HepG2 (cell line): ENCODE results near the gene C2CD3. TPM values are rescaled to one million over a fixed set of nuclear protein-coding genes. Genes with fewer than 3 reads are reported as not detected.

Experiments used
- ATAC-seq: fragments of 200-7000 bp; cut with Tn5 transposase; 3 replicates; pipeline ENCODE4 v1.9.1; 2020; ENCODE audit warnings: mild to moderate bottlenecking, moderate library complexity
- BruUV-seq: library from RNA; stranded (reverse); fragments of 400-500 nt; replicated peaks from 2 replicates; lab custom pipeline; 2021; lab: Mats Ljungman, UMichigan
- CTCF ChIA-PET: fragments of 300-600 bp; formaldehyde crosslinking; extraction: SDS; loops from one replicate; lab custom pipeline; 2021; ENCODE audit warnings: low total read pairs, inconsistent platforms, low intra/inter-chr PET ratio; lab: Yijun Ruan, JAX
- POLR2A ChIA-PET: fragments of 350-600 bp; sonication (Branson Sonifier 250); formaldehyde crosslinking; loops from one replicate; lab custom pipeline; 2020; ENCODE audit warnings: antibody characterized with exemption, inconsistent platforms; lab: Yijun Ruan, JAX
- DNase-seq: peaks from one replicate; pipeline ENCODE4 v3.0.0-alpha.2; 2015; ENCODE audit warnings: low spot score
- FAIRE-seq: peaks from 3 replicates; lab custom pipeline; 2011; peaks lifted over from hg19 to GRCh38; lab: Jason Lieb, UNC
- H2AFZ ChIP-seq: one replicate; pipeline ENCODE4 v1.6.1; 2011; ENCODE audit warnings: low read length, inconsistent platforms
- H3K27ac ChIP-seq: fragments of 300-600 bp; 3 replicates; pipeline ENCODE4 v1.8.0; 2011; ENCODE audit warnings: mixed run types, mild to moderate bottlenecking, mixed read lengths, low read length, inconsistent platforms; ENCODE audit not compliant: insufficient read depth; ENCODE audit errors: extremely low read length
- H3K27me3 ChIP-seq, 2 experiments: fragments of 200-600 bp in 1 of 2; 2 replicates in 1 of 2; 3 replicates in 1 of 2; pipeline versions ENCODE4 v1.6.0 to v1.8.0; 2011; ENCODE audit warnings: low read length in 2 of 2, mild to moderate bottlenecking in 2 of 2, moderate library complexity in 2 of 2, inconsistent platforms in 1 of 2; ENCODE audit not compliant: insufficient read depth in 2 of 2, control insufficient read depth in 1 of 2
- H3K36me3 ChIP-seq, 2 experiments: fragments of 200-600 bp in 1 of 2; replicated peaks in 1 of 2; 2 replicates in 1 of 2; 3 replicates in 1 of 2; pipeline versions ENCODE4 v1.5.1 to v1.8.0; 2011; ENCODE audit warnings: low read length in 2 of 2, inconsistent platforms in 1 of 2; ENCODE audit not compliant: insufficient read depth in 2 of 2, control insufficient read depth in 1 of 2
- H3K4me1 ChIP-seq: 2 replicates; pipeline ENCODE4 v1.5.1; 2012; ENCODE audit warnings: low read length, inconsistent platforms; ENCODE audit not compliant: insufficient read depth
- H3K4me2 ChIP-seq: 2 replicates; pipeline ENCODE4 v1.6.0; 2011; ENCODE audit warnings: low read depth, low read length, inconsistent platforms
- H3K4me3 ChIP-seq, 3 experiments: fragments of 200-600 bp in 1 of 3; sonication (generic), shearing (Covaris generic) in 1 of 3; replicated peaks in 1 of 3; 2 replicates each; pipeline ENCODE4 v1.5.1; 2011 to 2016; ENCODE audit warnings: low read length in 3 of 3, inconsistent platforms in 2 of 3, low read depth in 2 of 3, mild to moderate bottlenecking in 2 of 3, control low read depth in 1 of 3, mixed read lengths in 1 of 3; ENCODE audit not compliant: insufficient read depth in 1 of 3
- H3K79me2 ChIP-seq: one replicate; pipeline ENCODE4 v1.6.1; 2011; ENCODE audit warnings: low read length, inconsistent platforms; ENCODE audit not compliant: insufficient read depth
- H3K9ac ChIP-seq: 2 replicates; pipeline ENCODE4 v1.6.0; 2011; ENCODE audit warnings: mild to moderate bottlenecking, low read depth, low read length, inconsistent platforms; ENCODE audit not compliant: insufficient read depth
- H3K9me3 ChIP-seq: 2 replicates; pipeline ENCODE4 v1.5.1; 2012; ENCODE audit warnings: mild to moderate bottlenecking, low read length
- H4K20me1 ChIP-seq: 2 replicates; pipeline ENCODE4 v1.6.0; 2011; ENCODE audit warnings: inconsistent platforms, mild to moderate bottlenecking, low read length, moderate library complexity; ENCODE audit not compliant: insufficient read depth
- ATF7 ChIP-seq, 2 experiments: fragments of 450-650 bp in 1 of 2; sonication (generic) in 1 of 2; formaldehyde crosslinking in 1 of 2; IDR thresholded peaks; 2 replicates each; pipeline versions ENCODE4 v1.4.0 to v1.6.1; 2016 to 2020; ENCODE audit warnings: antibody characterized with exemption in 1 of 2, mild to moderate bottlenecking in 1 of 2, missing genetic modification reagents in 1 of 2
- EP300 ChIP-seq, 3 experiments: sonication (generic) in 1 of 3; formaldehyde crosslinking in 1 of 3; IDR thresholded peaks; 2 replicates each; pipeline versions ENCODE4 v1.5.1 to v1.6.1; 2011 to 2020; ENCODE audit warnings: low read depth in 2 of 3, low read length in 2 of 3, borderline replicate concordance in 1 of 3, improper control_type of control experiment in 1 of 3, mild to moderate bottlenecking in 1 of 3, missing genetic modification reagents in 1 of 3, moderate library complexity in 1 of 3
- FOXM1 ChIP-seq: sonication (generic); formaldehyde crosslinking; IDR thresholded peaks from 2 replicates; pipeline ENCODE4 v1.5.0; 2020; ENCODE audit warnings: missing genetic modification reagents
- LRRFIP1 ChIP-seq: sonication (generic); formaldehyde crosslinking; conservative IDR thresholded peaks from 2 replicates; pipeline ENCODE4 v1.4.0; 2020; ENCODE audit warnings: missing genetic modification reagents
- PAWR ChIP-seq: sonication (generic); formaldehyde crosslinking; IDR thresholded peaks from 2 replicates; pipeline ENCODE4 v1.4.0; 2020; ENCODE audit warnings: missing genetic modification reagents, mild to moderate bottlenecking, borderline replicate concordance
- RARG ChIP-seq: sonication (generic); formaldehyde crosslinking; IDR thresholded peaks from 2 replicates; pipeline ENCODE4 v1.4.0; 2020; ENCODE audit warnings: low read depth, mild to moderate bottlenecking, missing genetic modification reagents
- YEATS2 ChIP-seq: sonication (generic); formaldehyde crosslinking; IDR thresholded peaks from 2 replicates; pipeline ENCODE4 v1.4.0; 2020; ENCODE audit warnings: missing genetic modification reagents, borderline replicate concordance
- ZBTB42 ChIP-seq: sonication (generic); formaldehyde crosslinking; IDR thresholded peaks from 2 replicates; pipeline ENCODE4 v1.5.0; 2020; ENCODE audit warnings: mild to moderate bottlenecking, missing genetic modification reagents
- ZFYVE20 ChIP-seq: sonication (generic); formaldehyde crosslinking; IDR thresholded peaks from 2 replicates; pipeline ENCODE4 v1.8.0; 2023; ENCODE audit warnings: low read depth, mild to moderate bottlenecking, moderate library complexity, missing genetic modification reagents, borderline replicate concordance
- ZMAT3 ChIP-seq: sonication (generic); formaldehyde crosslinking; conservative IDR thresholded peaks from 2 replicates; pipeline ENCODE4 v1.7.0; 2021; ENCODE audit warnings: missing genetic modification reagents
- ZZZ3 ChIP-seq: sonication (generic); formaldehyde crosslinking; IDR thresholded peaks from 2 replicates; pipeline ENCODE4 v1.4.0; 2020; ENCODE audit warnings: missing genetic modification reagents, mild to moderate bottlenecking, borderline replicate concordance
- WGBS: methylation state at CpG from one replicate; pipeline ENCODE4 v1.1.6; 2017; ENCODE audit warnings: low lambda C conversion rate; 5-methylcytosine and 5-hydroxymethylcytosine counted together
- in situ Hi-C: cut with HindIII; loops from 2 replicates; pipeline ENCODE4 v1.10.0; 2017; ENCODE audit warnings: low pct_unique_long_range_greater_than_20kb; ENCODE audit not compliant: extremely low pct_ligation_motif_present
- intact Hi-C: fragments of 100-400 bp; cut with micrococcal nuclease; formaldehyde crosslinking; loops from one replicate; pipeline ENCODE4 v1.10.0; 2022; ENCODE audit not compliant: unreplicated experiment
- polyA plus RNA-seq, 8 experiments: library from polyadenylated mRNA; depleted of rRNA in 3 of 8; stranded (reverse) in 7 of 8; unstranded in 1 of 8; fragments of >200 nt; fragmentation: Illumina TruSeq in 4 of 8; extraction: Trizol in 4 of 8; gene quantifications; 2 replicates each; pipeline versions ENCODE4 v1.2.1 to v1.2.3, GENCODE V29; 2011 to 2016; ENCODE audit warnings: low read depth in 4 of 8, missing spikeins in 1 of 8, mixed read lengths in 1 of 8; ENCODE audit not compliant: insufficient read depth in 1 of 8
- total RNA-seq, 5 experiments: library from RNA; depleted of rRNA; stranded (reverse); fragments of >200 nt; fragmentation: Illumina TruSeq; extraction: Trizol; gene quantifications; 2 replicates each; pipeline ENCODE4 v1.2.3, GENCODE V29; 2016; ENCODE audit warnings: low read depth in 1 of 5
- TF ChIP-seq, protein P1 (sequence below): sonication (generic); formaldehyde crosslinking; IDR thresholded peaks from 2 replicates; pipeline ENCODE4 v1.9.0; 2022; ENCODE audit warnings: low read depth, missing genetic modification reagents
- TF ChIP-seq, protein P2 (sequence below), 2 experiments: sonication (generic) in 1 of 2; formaldehyde crosslinking in 1 of 2; IDR thresholded peaks; 2 replicates each; pipeline versions ENCODE4 v1.6.1 to v1.9.0; 2014 to 2022; ENCODE audit warnings: antibody characterized with exemption in 1 of 2, borderline replicate concordance in 1 of 2, inconsistent platforms in 1 of 2, low read depth in 1 of 2, missing genetic modification reagents in 1 of 2

C2CD3 gene
- total and polyA plus RNA-seq, 2 of the 13 experiments (the other 11 are each of a cell fraction or from before 2014, with no cell fraction given): 5.5 to 6.4 TPM

DNA sequence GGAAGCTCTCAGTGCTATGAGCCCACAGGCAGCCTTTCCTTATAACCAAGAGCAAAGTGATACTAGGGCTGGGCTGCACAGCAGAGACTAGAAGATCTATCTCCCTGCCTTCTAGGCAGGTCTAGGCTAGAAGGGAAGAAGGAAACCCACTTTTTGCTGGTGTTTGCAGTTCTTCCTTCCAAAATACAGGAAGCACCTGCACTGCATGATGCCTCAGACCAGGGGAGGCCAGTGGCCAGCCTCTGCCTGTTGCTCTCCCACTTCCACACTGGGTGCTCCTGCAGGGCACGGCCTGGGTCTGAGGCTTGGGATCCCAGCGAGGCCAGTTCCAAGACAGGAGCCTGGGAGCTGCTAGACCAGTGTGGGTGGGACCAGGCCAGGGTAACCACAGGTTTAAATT lies 155.9 kb downstream of the C2CD3 start:
- ChIA-PET CTCF (no interaction called here), POLR2A (interaction anchor here (0.7 kb wide), 1 partner anchor 12 kb away, joined by 3 read pairs; no protein-coding TSS in a partner anchor)
- Histone ChIP-seq H3K4me1 (peaks cover 32% of the 10 kb centered on the region), H3K4me2 (no peak overlapping the region), H3K9ac (no peak overlapping the region), H3K27me3 (no peaks in the 10 kb centered on the region), H3K27ac (no peak overlapping the region), H4K20me1 (no peaks in the 10 kb centered on the region), H3K4me3 (no peak overlapping the region), H3K9me3 (no peaks in the 10 kb centered on the region), H3K36me3 (no peaks in the 10 kb centered on the region; a peak in 1 of 5 replicates), H2AFZ (no peak overlapping the region), H3K79me2 (no peaks in the 10 kb centered on the region)
- BruUV-seq: no TSS peak
- no peak for ATAC-seq
- DNase-seq: no peak
- intact Hi-C loops (no loop called here), in situ Hi-C loops (no loop called here)
- FAIRE-seq: no peak
- WGBS: no CpG with 5 or more reads among the region's 2 CpGs
- TF ChIP-seq ZZZ3 (CRISPR knock-in tag) (no peak), YEATS2 (CRISPR knock-in tag) (no peak), LRRFIP1 (CRISPR knock-in tag) (no peak), PAWR (CRISPR knock-in tag) (no peak), RARG (CRISPR knock-in tag) (no peak), ZFYVE20 (CRISPR knock-in tag) (no peak), EP300 (IDR thresholded peaks at IDR 0.05; ENCODE audit: low read depth in 2 of 2, low read length in 2 of 2) (no peak), EP300 (CRISPR knock-in tag; IDR thresholded peaks at IDR 0.05; ENCODE audit: borderline replicate concordance) (no peak), FOXM1 (CRISPR knock-in tag) (no peak), ZMAT3 (CRISPR knock-in tag) (no peak), ATF7 (IDR thresholded peaks at IDR 0.05) (no peak), ATF7 (CRISPR knock-in tag; IDR thresholded peaks at IDR 0.05) (no peak), ZBTB42 (CRISPR knock-in tag) (no peak)
- TF ChIP-seq, protein P1, sequence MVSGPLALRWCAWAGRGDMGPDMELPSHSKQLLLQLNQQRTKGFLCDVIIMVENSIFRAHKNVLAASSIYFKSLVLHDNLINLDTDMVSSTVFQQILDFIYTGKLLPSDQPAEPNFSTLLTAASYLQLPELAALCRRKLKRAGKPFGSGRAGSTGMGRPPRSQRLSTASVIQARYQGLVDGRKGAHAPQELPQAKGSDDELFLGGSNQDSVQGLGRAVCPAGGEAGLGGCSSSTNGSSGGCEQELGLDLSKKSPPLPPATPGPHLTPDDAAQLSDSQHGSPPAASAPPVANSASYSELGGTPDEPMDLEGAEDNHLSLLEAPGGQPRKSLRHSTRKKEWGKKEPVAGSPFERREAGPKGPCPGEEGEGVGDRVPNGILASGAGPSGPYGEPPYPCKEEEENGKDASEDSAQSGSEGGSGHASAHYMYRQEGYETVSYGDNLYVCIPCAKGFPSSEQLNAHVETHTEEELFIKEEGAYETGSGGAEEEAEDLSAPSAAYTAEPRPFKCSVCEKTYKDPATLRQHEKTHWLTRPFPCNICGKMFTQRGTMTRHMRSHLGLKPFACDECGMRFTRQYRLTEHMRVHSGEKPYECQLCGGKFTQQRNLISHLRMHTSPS (CRISPR knock-in tag): no peak
- TF ChIP-seq, protein P2, sequence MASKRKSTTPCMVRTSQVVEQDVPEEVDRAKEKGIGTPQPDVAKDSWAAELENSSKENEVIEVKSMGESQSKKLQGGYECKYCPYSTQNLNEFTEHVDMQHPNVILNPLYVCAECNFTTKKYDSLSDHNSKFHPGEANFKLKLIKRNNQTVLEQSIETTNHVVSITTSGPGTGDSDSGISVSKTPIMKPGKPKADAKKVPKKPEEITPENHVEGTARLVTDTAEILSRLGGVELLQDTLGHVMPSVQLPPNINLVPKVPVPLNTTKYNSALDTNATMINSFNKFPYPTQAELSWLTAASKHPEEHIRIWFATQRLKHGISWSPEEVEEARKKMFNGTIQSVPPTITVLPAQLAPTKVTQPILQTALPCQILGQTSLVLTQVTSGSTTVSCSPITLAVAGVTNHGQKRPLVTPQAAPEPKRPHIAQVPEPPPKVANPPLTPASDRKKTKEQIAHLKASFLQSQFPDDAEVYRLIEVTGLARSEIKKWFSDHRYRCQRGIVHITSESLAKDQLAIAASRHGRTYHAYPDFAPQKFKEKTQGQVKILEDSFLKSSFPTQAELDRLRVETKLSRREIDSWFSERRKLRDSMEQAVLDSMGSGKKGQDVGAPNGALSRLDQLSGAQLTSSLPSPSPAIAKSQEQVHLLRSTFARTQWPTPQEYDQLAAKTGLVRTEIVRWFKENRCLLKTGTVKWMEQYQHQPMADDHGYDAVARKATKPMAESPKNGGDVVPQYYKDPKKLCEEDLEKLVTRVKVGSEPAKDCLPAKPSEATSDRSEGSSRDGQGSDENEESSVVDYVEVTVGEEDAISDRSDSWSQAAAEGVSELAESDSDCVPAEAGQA (IDR thresholded peaks at IDR 0.05; ENCODE audit: low read depth): no peak
- TF ChIP-seq, protein P2 (CRISPR knock-in tag; IDR thresholded peaks at IDR 0.05; ENCODE audit: borderline replicate concordance): no peak
